Measurements from ENCODE around the gene FLII.

FLII gene

DNA sequence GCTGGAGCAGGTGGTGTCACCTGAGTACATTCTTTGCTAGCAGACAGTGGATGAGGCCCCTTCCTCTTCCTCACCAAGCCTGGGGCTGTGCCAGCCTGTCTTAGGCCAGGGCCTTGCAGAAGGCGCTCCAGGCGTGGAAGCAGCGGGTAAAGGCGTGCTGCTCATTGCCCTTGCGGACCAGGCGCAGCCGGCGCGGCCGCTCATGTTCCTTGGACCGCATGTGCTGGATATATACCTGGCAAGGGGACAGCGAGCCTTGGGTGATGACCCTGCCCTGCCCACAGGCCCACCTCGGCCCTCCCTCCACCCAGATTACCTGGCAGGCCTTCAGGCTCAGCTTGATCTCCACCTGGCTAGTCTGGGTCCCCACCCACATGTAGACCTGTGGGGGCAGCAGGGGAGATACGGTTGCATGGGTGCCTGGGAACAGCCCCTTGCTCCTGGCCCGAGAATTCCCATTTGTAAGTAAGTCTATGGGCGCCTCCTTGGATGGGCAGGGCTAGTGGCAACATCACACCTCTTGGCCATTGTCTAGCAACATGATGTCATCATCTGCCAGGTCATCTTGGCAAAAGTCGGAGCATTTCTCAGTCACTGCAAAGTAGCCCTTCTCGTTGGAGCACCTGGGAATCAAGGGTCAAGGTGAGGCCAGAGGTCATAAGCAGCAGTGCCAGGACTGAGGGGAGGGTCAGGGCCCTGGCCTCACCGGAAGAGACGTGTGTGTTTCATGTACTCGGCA is 13.3 kb downstream of the FLII start:
- no peak for DNase-seq (ENCODE audit: low read depth)
- no peak overlapping the region for H3K4me3 ChIP-seq (ENCODE audit: control insufficient read depth, low read depth, low read length)
- TF ChIP-seq, protein P1, sequence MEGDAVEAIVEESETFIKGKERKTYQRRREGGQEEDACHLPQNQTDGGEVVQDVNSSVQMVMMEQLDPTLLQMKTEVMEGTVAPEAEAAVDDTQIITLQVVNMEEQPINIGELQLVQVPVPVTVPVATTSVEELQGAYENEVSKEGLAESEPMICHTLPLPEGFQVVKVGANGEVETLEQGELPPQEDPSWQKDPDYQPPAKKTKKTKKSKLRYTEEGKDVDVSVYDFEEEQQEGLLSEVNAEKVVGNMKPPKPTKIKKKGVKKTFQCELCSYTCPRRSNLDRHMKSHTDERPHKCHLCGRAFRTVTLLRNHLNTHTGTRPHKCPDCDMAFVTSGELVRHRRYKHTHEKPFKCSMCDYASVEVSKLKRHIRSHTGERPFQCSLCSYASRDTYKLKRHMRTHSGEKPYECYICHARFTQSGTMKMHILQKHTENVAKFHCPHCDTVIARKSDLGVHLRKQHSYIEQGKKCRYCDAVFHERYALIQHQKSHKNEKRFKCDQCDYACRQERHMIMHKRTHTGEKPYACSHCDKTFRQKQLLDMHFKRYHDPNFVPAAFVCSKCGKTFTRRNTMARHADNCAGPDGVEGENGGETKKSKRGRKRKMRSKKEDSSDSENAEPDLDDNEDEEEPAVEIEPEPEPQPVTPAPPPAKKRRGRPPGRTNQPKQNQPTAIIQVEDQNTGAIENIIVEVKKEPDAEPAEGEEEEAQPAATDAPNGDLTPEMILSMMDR (conservative IDR thresholded peaks at IDR 0.05; ENCODE audit: control insufficient read depth, insufficient read depth, low read depth, low read length): no peak

GRCh38 chr17:18241229-18241871 is 17.2 kb downstream of the FLII start:
- DNase-seq (ENCODE audit: low read depth): no peak
- TF ChIP-seq, protein P1 (conservative IDR thresholded peaks at IDR 0.05; ENCODE audit: control insufficient read depth, insufficient read depth, low read depth, low read length): no peak

GRCh38 chr17:18240449-18240848 is 18.1 kb downstream of the FLII start:
- DNase-seq (ENCODE audit: low read depth): no peak
- H3K4me3 ChIP-seq (ENCODE audit: control insufficient read depth, low read depth, low read length): no peak overlapping the region
- TF ChIP-seq, protein P1 (conservative IDR thresholded peaks at IDR 0.05; ENCODE audit: control insufficient read depth, insufficient read depth, low read depth, low read length): no peak

More at GRCh38 chr17:18241229-18241871, 17.2 kb downstream of the FLII start:
- no peak overlapping the region for H3K4me3 ChIP-seq (ENCODE audit: control insufficient read depth, low read depth, low read length)

DNA sequence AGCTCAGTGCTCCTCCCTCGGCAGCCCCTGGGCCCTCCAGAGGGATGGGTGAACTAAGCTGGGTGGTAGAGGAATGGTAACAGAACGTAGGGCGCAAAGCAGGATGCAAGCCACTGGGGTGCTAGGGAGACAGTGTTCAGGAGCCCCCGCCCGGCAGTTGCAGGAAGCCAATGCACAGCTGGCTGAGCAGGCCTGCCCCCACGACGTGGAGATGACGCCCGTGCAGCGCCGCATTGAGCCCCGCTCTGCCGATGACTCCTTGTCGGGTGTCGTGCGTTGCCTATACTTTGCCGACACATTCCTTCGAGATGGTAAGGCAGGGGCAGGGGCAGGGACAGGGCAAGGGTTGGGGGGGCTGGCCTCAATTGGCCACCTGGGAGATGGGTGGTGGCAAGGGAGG is 20.2 kb downstream of the FLII start:
- TF ChIP-seq, protein P1 (conservative IDR thresholded peaks at IDR 0.05; ENCODE audit: control insufficient read depth, insufficient read depth, low read depth, low read length): no peak
- H3K4me3 ChIP-seq (ENCODE audit: control insufficient read depth, low read depth, low read length): no peak overlapping the region
- DNase-seq (ENCODE audit: low read depth): no peak

DNA sequence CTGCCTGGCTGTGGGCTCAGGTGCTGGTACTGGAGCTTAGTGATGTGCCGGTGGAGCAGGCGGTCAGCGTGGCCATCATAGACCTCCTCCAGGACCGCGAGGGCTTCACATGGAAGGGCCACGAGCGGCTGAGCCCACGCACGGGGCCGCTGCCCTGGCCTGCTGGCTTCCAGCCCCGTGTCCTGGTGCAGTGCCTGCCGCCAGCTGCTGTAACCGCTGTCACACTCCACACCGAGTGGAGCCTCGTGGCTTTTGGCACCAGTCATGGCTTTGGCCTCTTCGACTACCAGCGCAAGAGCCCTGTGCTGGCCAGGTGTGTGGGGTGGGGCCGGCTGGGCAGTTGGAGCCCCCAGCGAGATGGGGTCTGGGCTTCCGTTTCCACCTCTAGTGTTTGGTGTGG is 21.1 kb downstream of the FLII start:
- H3K4me3 ChIP-seq (ENCODE audit: control insufficient read depth, low read depth, low read length): no peak overlapping the region
- no peak for DNase-seq (ENCODE audit: low read depth)
- TF ChIP-seq, protein P1 (conservative IDR thresholded peaks at IDR 0.05; ENCODE audit: control insufficient read depth, insufficient read depth, low read depth, low read length): no peak

DNA sequence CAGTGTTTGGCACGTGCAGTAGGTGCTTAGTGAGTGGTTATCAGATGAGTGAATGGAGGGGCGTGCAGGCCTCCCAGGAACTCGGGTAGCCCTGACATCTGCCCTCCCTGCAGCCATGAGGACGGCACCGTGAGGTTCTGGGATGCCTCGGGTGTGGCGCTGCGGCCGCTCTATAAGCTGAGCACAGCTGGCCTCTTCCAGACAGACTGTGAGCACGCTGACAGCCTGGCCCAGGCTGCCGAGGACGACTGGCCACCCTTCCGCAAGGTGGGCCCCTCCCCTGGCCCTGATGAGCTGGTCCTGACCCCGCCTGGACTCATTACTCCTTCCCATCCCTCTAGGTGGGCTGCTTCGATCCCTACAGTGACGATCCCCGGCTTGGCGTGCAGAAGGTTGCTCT is 22.0 kb downstream of the FLII start:
- H3K4me3 ChIP-seq (ENCODE audit: control insufficient read depth, low read depth, low read length): no peak overlapping the region
- DNase-seq (ENCODE audit: low read depth): no peak
- TF ChIP-seq, protein P1 (conservative IDR thresholded peaks at IDR 0.05; ENCODE audit: control insufficient read depth, insufficient read depth, low read depth, low read length): no peak
